Activated CD8-positive, alpha-beta memory T cell treated with anti-CD3 and anti-CD28 coated beads, Interleukin-2, amount 10 ng/mL, durations not matched to agents 7 days and 5 days (primary cell): ENCODE data around the gene DRC1. TPM values are rescaled to one million over a fixed set of nuclear protein-coding genes. Genes with fewer than 3 reads are reported as not detected.

ENCODE experiments used
- ATAC-seq: fragments of 150-1000 bp; cut with Tn5 transposase; one replicate; pipeline ENCODE4 v1.10.0; 2021; ENCODE audit warnings: moderate library complexity
- CTCF ChIA-PET: fragments of 350-600 bp; sonication (Branson Sonifier 250); formaldehyde crosslinking; loops from one replicate; lab custom pipeline; 2021; ENCODE audit warnings: antibody characterized with exemption; lab: Charles Lee
- DNase-seq: peaks from one replicate; pipeline ENCODE4 v3.0.0-alpha.2; 2020
- H3K27ac Mint-ChIP-seq: one replicate; pipeline ENCODE4 v1.8.0; 2021; ENCODE audit warnings: mild to moderate bottlenecking, mixed read lengths
- H3K27me3 Mint-ChIP-seq: one replicate; pipeline ENCODE4 v1.8.0; 2021; ENCODE audit warnings: mixed read lengths
- H3K36me3 Mint-ChIP-seq: one replicate; pipeline ENCODE4 v1.8.0; 2021; ENCODE audit warnings: mild to moderate bottlenecking, mixed read lengths
- H3K4me1 Mint-ChIP-seq: one replicate; pipeline ENCODE4 v1.8.0; 2021; ENCODE audit warnings: mixed read lengths
- H3K4me3 Mint-ChIP-seq: one replicate; pipeline ENCODE4 v1.8.0; 2021; ENCODE audit warnings: mild to moderate bottlenecking, moderate library complexity, mixed read lengths
- H3K9me3 Mint-ChIP-seq: one replicate; pipeline ENCODE4 v1.8.0; 2022; ENCODE audit warnings: low read depth, mixed read lengths
- total RNA-seq, 2 experiments: library from RNA; stranded (reverse); gene quantifications; one replicate each; pipeline ENCODE4 v1.2.3, GENCODE V29; 2021

The DRC1 gene
- total RNA-seq, 2 experiments from 2014 or later, result not detected

DNA sequence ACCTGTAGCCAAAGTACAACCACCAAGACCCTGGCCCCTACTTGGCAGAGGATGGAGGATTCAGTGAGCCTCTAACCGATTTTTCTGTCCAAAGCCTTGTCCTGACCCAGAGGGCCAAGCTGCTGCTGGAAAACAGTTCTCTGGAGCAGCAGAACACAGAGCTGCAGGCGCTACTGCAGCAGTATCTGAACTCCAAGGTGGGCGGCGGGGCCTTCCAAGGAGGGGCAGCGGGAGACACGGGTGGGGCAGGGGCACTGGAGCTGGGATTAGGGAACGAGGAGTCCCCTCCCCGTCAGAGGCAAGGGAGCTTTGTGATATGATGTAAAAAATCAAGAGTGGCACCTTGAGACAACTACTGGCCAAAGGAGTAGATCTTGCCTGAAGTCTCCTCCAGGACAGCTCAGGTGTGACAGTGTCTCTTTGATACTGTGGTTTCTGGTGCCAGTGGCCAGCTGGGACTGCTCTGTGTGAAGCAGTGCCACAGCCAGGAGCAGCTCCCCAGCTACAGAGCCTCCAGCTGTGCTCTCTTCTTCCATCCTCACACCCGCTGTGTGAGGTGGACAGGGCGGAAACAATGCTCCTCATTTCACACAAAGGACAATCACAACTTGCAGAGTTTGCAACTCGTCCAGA, 53.4 kb downstream of the DRC1 start:
- no peaks in the 10 kb centered on the region for H3K9me3 Mint-ChIP-seq
- H3K4me3 Mint-ChIP-seq, result no peak overlapping the region
- no peak overlapping the region for H3K27ac Mint-ChIP-seq
- DNase-seq (peak; percentile 38), ATAC-seq (no peak)
- CTCF ChIA-PET, result interaction anchor here (1.0 kb wide), 1 partner anchor 14 kb away, joined by 3 read pairs; no protein-coding TSS in a partner anchor
- H3K27me3 Mint-ChIP-seq, result peaks cover 14% of the 10 kb centered on the region
- H3K36me3 Mint-ChIP-seq, result peaks cover 3% of the 10 kb centered on the region
- H3K4me1 Mint-ChIP-seq, result no peaks in the 10 kb centered on the region

DNA sequence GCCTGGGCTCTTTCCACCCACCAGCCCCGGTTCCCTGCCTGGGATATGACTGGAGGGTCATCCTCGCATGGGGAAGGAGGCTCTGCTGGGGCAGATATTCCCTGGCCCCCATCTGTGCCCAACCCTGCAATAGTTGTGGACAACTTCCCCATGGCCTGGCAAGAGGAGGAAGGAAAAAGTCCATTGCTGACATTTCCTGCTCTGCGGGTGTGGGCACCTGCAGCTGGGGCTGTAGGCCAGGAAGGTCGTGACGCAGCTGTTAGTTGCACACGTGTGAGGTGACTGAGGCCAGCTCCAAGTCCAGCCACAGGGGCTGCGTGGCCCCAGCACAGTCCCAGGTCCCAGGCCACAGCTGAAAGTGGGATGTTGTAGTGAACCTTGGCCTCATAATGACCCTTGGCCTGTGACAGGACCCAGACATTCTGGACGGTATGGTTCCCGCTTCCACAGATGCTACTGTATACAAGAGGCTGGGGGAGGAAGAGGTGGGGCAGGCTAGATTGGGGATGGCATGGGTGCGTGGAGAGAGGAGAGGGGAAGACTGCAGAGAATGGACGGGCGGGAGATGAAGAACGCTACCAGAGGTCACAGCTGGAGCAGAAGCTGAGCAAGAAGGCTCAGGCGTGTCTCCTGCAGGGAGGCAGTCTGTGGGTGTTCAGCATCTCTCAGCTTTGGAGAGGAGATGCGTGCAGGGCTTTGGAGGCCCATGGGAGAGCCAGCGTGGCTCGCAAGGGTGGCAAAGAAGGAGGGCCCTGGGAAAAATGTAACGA, 54.1 kb downstream of the DRC1 start:
- Mint-ChIP-seq H3K4me3 (no peak overlapping the region), H3K27ac (no peak overlapping the region), H3K9me3 (no peaks in the 10 kb centered on the region), H3K36me3 (peaks cover 3% of the 10 kb centered on the region), H3K4me1 (no peaks in the 10 kb centered on the region), H3K27me3 (peaks cover 13% of the 10 kb centered on the region)
- ATAC-seq, result no peak
- DNase-seq, result peak; percentile 36
- CTCF ChIA-PET, result interaction anchor here (1.0 kb wide), 1 partner anchor 13 kb away, joined by 3 read pairs; no protein-coding TSS in a partner anchor

DNA sequence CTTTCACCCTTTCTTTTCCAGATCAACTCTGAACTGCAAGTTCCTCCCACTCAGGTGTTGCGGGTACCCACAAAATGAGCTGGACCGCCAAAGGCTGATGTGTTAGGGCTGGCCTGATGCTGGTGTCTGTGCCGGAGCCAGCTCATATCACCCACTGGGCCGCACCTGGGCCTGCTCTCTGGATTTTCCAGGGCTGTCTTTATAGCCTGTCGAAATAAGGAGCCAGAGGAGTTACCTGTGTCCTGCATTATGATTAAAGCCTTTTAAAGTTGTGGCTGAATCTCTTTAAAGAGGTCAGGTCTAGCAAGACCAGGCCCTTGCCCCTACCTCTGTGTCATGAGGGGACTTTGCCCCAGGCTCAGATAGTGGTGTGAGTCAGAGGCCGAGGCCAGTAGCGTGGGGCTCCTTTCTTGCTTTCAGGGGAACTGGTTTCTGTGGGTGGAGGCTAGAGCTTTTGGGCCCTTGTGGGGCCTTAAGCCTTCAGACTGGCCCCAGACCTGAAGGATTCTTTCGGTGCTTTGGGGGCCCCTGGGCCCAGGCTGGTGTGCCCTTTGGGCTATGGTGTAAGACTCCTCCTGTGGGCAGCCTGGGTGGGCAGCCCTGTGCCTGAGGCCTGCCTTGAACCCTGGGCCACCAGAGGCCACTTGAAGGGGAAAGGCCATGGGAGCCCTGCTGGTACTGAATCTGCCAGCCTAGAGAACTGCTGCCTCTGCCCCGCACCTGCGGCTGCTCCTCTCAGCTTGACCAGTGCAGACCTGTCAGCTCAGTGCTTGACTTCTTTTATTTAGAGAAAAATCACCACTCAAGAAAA, 54.9 kb downstream of the DRC1 start:
- CTCF ChIA-PET, result no interaction called here
- Mint-ChIP-seq H3K4me3 (no peak overlapping the region), H3K4me1 (no peaks in the 10 kb centered on the region), H3K36me3 (peaks cover 3% of the 10 kb centered on the region), H3K27ac (no peak overlapping the region), H3K9me3 (no peaks in the 10 kb centered on the region), H3K27me3 (peaks cover 7% of the 10 kb centered on the region)
- ATAC-seq, result peak; percentile 14
- peak; percentile 39 for DNase-seq

DNA sequence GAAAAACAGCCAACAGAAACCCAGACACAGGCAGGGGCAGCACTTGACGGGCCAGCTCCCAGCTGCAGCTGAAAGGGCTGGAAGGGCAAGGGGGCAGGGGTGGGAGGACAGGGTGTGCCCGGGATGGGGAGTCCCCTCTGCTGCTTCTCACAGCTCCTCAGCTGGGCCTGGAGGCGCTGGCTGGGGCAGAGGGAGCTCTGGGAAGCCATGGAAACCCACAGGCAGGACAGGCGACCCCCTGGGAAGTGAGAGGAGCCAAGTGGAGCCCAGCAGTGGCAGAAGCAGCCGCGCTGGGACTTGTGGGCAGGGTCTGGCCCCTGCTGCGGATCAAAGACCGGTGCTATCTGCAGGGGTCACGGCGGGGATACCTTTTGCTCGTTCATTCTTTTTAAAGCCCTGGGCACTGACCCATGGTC, 55.5 kb downstream of the DRC1 start:
- no peak for ATAC-seq
- no peak overlapping the region for H3K4me3 Mint-ChIP-seq
- H3K4me1 Mint-ChIP-seq, result no peaks in the 10 kb centered on the region
- peaks cover 4% of the 10 kb centered on the region for H3K27me3 Mint-ChIP-seq
- peaks cover 3% of the 10 kb centered on the region for H3K36me3 Mint-ChIP-seq
- H3K9me3 Mint-ChIP-seq, result no peaks in the 10 kb centered on the region
- DNase-seq, result no peak
- H3K27ac Mint-ChIP-seq, result no peak overlapping the region
- CTCF ChIA-PET, result interaction anchor here (1.6 kb wide), 1 partner anchor 15 kb away, joined by 4 read pairs; no protein-coding TSS in a partner anchor

DNA sequence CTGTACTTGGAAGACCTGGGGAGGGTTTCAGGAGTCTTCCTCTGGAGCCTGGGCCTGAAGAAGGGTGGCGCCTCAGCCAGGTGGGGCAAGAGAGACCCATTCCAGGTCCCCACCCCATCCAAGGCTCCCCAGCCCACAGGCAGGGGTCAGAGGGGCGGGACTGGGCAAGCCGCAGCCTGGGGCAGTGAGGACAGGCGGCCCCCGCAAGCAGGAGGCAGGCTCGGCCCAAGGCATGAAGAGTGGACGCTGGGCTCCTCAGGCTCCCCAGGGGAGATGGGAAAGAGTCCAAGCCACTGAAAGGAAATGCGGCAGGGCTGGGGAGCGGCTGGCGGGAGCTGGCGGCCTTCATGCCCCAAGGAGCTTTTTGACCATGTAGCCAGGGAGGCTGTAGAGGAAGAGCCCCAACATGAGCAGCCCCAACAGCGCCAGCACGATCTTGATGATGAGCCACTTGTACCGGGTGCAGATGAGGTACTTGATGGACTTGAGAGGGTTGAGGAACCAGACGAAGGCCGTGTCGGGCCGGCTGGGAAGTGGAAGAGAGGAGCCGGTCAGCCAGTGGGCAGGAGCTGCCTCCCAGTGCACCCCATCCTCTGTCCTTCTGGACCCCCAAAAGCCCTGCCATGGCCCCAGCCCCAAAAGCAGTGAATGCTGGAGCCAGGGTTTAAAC, 56.1 kb downstream of the DRC1 start:
- H3K4me1 Mint-ChIP-seq, result no peaks in the 10 kb centered on the region
- H3K9me3 Mint-ChIP-seq, result no peaks in the 10 kb centered on the region
- no peak overlapping the region for H3K27ac Mint-ChIP-seq
- DNase-seq, result peak; percentile 30
- ATAC-seq, result no peak
- CTCF ChIA-PET, result interaction anchor here (1.2 to 1.8 kb wide), 3 partner anchors 11 to 20 kb away, joined by 3 to 4 read pairs (median 4); partner anchors contain the start of gene OTOF
- peaks cover 3% of the 10 kb centered on the region for H3K36me3 Mint-ChIP-seq
- H3K27me3 Mint-ChIP-seq, result no peaks in the 10 kb centered on the region
- H3K4me3 Mint-ChIP-seq, result no peak overlapping the region

DNA sequence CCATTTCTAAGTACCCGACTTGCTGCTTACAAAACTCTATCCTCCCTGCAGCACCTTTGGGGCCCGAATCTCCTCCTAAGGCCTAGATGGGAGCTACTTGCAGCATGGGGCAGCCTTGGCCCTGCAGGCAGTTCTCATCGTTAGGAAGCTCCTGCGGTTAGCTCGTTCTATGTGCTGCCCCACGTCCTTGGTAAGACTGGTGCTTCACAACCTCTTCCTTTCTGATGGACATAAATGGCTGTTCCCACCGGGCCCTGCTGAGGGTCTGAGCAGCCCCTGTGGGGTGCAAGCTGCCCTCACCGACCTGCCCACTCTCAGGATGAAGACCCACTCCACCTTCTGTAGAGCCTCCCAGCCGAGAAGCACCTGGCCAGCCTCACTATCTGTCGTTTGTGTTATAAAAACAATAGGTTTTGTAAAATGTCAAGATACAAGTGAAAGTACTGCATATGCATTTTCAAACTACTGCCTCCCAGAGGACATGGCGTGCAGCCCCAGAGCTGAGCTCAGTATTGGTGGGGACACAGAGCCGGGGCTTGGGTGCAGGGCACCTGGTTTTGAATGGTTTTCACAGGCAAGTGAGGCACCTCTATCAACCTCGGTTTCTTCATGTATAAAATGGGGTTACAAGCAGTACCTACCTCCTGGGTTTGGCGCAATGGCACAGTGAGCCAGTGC, 56.8 kb downstream of the DRC1 start:
- Mint-ChIP-seq H3K27ac (no peak overlapping the region), H3K9me3 (no peaks in the 10 kb centered on the region), H3K4me1 (no peaks in the 10 kb centered on the region), H3K36me3 (peaks cover 4% of the 10 kb centered on the region), H3K27me3 (no peaks in the 10 kb centered on the region), H3K4me3 (no peak overlapping the region)
- no peak for ATAC-seq
- no peak for DNase-seq
- CTCF ChIA-PET, result interaction anchor here (1.2 to 1.8 kb wide), 3 partner anchors 11 to 19 kb away, joined by 3 to 4 read pairs (median 4); partner anchors contain the start of gene OTOF

DNA sequence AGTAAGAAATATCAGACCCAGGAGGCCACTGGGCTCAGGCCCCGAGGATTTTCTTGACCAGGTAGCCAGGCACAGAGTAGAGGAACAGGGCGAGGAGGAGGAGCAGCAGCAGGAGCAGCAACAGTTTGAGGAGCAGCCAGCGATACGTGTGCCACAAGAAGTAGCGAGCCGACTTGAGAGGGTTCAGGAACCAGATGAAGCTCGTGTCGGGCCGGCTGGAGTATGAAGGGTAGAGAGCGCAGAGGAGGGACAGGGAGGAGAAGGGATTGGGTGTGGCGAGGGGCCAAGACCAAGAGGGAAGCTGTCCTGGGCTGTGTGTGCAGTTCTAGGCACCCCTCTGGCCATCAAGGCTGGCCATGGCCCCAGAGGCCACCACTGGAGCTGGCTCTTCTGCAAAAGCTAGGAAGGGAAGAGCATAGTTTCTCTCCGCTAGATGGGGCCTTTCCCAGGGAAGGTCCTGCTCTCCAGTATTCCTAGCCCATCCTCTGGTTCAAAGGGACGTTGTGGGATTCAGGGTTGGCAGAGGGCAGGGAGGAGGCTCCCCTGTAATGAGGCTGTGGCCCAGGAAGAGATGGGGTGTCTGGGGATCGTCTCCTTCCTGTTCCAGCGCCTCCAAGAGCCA, 58.4 kb downstream of the DRC1 start:
- Mint-ChIP-seq H3K36me3 (peaks cover 6% of the 10 kb centered on the region), H3K4me3 (no peak overlapping the region), H3K27ac (no peak overlapping the region), H3K4me1 (no peaks in the 10 kb centered on the region), H3K9me3 (no peaks in the 10 kb centered on the region), H3K27me3 (no peaks in the 10 kb centered on the region)
- no peak for DNase-seq
- no peak for ATAC-seq
- CTCF ChIA-PET, result interaction anchor here (0.8 kb wide), 1 partner anchor 37 kb away, joined by 3 read pairs; no protein-coding TSS in a partner anchor

DNA sequence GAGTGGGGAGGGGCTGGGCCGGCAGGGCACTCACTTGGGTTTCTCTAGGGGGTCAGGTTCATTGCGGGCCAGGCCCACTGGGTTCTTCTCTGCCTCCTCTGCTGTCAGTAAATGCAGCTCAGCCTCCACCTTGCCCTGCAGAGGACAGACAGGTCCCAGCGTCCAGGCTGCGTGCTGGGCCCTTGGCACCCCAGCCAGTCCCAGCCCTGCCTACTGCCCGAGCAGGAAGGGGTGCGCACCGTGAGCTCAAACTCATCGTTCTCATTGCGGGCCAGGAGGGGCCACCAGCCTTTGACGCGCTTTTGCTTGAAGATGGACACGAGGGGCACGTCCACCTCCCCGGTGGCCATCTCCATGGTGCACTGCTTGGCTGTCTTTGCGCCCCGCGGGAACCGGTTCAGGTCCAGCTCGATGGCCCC, 58.9 kb downstream of the DRC1 start:
- ATAC-seq, result no peak
- no peaks in the 10 kb centered on the region for H3K4me1 Mint-ChIP-seq
- CTCF ChIA-PET, result interaction anchor here (0.6 kb wide), 1 partner anchor 178 kb away, joined by 3 read pairs; no protein-coding TSS in a partner anchor
- DNase-seq, result no peak
- no peaks in the 10 kb centered on the region for H3K27me3 Mint-ChIP-seq
- no peak overlapping the region for H3K4me3 Mint-ChIP-seq
- H3K9me3 Mint-ChIP-seq, result no peaks in the 10 kb centered on the region
- no peak overlapping the region for H3K27ac Mint-ChIP-seq
- peaks cover 6% of the 10 kb centered on the region for H3K36me3 Mint-ChIP-seq

DNA sequence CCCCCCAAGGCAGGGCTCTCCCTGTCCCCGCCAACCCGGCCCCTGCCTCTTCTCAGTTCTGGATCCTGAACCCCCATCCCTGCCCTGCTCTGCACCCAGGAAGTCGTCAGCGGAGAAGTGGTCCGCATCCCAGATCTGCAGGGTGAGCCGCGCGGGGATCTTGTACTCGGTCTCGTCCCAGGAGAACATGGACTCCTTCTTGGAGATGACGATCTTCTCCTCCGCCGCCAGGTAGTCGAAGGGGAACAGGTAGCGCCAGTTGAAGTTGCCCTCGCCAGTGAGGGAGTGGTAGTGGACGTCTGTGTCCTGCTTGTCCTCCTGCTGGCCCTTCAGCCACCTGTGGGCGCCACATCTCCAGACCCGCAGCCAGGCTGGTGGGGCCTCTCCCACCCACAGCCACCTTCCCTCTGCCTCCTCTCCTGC, 59.9 kb downstream of the DRC1 start:
- Mint-ChIP-seq H3K36me3 (peaks cover 9% of the 10 kb centered on the region), H3K4me1 (no peaks in the 10 kb centered on the region), H3K4me3 (no peak overlapping the region), H3K27me3 (no peaks in the 10 kb centered on the region), H3K27ac (no peak overlapping the region), H3K9me3 (no peaks in the 10 kb centered on the region)
- no peak for ATAC-seq
- DNase-seq, result no peak
- CTCF ChIA-PET, result no interaction called here

DNA sequence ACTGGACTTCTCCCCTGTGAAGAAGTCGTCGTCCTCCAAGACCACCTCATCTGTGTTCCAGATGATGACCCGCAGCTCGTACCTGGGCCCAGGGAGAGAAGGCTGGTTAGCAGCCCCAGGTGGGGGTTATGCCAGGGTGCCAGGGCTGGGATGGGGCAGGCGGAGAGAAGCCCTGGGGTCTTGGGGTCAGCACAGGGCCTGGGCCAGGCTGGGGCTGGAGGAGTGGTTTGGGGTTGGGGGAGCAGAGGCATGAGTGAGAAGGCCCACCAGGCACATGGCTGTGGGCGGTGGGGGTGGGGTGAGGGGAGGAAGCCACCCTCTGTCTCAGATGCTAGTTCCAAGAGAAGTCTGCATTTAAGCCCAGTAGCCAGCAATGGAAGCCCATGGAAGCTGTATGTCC, 60.4 kb downstream of the DRC1 start:
- Mint-ChIP-seq H3K4me1 (no peaks in the 10 kb centered on the region), H3K36me3 (peaks cover 9% of the 10 kb centered on the region), H3K27me3 (no peaks in the 10 kb centered on the region), H3K4me3 (no peak overlapping the region), H3K27ac (no peak overlapping the region), H3K9me3 (no peaks in the 10 kb centered on the region)
- no peak for ATAC-seq
- DNase-seq, result no peak
- CTCF ChIA-PET, result interaction anchor here (1.3 kb wide), 1 partner anchor 115 kb away, joined by 3 read pairs; the partner anchor contains the start of gene ADGRF3

DNA sequence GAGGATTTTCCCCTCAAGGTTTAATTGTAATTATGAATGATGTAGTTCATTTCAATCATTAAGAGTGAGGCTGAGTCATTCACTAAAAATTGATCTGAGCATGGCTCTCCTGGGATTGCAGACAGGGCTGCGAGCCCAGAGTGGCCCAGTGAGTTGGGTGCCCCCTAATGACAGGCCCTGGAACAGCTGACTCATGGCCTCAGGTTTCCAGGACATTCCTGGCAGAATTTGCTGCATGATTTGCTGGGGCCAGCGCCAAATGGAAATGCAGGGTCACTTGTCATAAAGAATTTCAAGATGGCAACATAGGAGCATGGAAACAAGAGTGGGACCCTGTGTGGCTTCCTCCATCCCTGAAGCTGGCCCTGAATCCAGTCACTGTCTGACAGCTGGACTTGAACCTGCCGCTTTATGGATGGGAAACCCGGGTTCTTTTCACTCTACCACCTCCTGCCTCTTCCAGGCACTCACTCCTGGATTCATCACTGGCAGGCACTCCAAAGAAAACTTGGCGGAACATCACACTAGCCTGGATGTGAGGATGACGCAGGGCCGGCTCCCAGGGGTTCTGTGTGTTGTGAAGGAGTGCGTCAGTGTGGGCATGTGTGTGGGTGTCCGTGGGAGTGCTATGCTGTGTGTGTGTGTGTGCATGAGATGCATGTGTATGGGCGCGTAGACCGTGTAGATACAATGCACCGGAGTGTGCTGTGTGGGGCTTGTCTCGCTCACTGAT, 61.0 kb downstream of the DRC1 start:
- CTCF ChIA-PET, result interaction anchor here (1.3 kb wide), 1 partner anchor 116 kb away, joined by 3 read pairs; the partner anchor contains the start of gene ADGRF3
- peak; percentile 40 for ATAC-seq

More for the DNA sequence above, 61.0 kb downstream of the DRC1 start:
- no peak overlapping the region for H3K27ac Mint-ChIP-seq
- H3K4me3 Mint-ChIP-seq, result no peak overlapping the region
- H3K9me3 Mint-ChIP-seq, result no peaks in the 10 kb centered on the region
- no peaks in the 10 kb centered on the region for H3K27me3 Mint-ChIP-seq
- H3K4me1 Mint-ChIP-seq, result no peaks in the 10 kb centered on the region
- peaks cover 11% of the 10 kb centered on the region for H3K36me3 Mint-ChIP-seq
- no peak for DNase-seq
